Lung (tissue), 12 donors: ENCODE results near the gene CCDC92B. TPM values are rescaled to one million over a fixed set of nuclear protein-coding genes. Genes with fewer than 3 reads are reported as not detected.

Experiments
- ATAC-seq: fragments of 200-7000 bp; cut with Tn5 transposase; one replicate; pipeline ENCODE4 v1.9.1; 2020; ENCODE audit warnings: moderate number of reproducible peaks; ENCODE audit not compliant: insufficient read depth, low FRiP score
- DNase-seq, 3 donors: peaks; one replicate each; pipeline ENCODE4 v3.0.0-alpha.2; 2013 to 2017
- H3K27ac ChIP-seq, 2 donors: one replicate each; pipeline ENCODE4 v1.5.1; 2013; ENCODE audit warnings: mild to moderate bottlenecking in 2 of 2, moderate library complexity in 2 of 2, control low read depth in 1 of 2, inconsistent platforms in 1 of 2, low read depth in 1 of 2, low read length in 1 of 2
- H3K27me3 ChIP-seq, 3 donors: one replicate each; pipeline ENCODE4 v1.5.1; 2013; ENCODE audit warnings: low read length in 2 of 3; ENCODE audit not compliant: control insufficient read depth in 3 of 3, insufficient read depth in 3 of 3
- H3K36me3 ChIP-seq, 4 donors: one replicate each; pipeline ENCODE4 v1.5.1; 2013; ENCODE audit warnings: low read length in 4 of 4, mild to moderate bottlenecking in 1 of 4, moderate library complexity in 1 of 4; ENCODE audit not compliant: control insufficient read depth in 4 of 4, insufficient read depth in 4 of 4
- H3K4me1 ChIP-seq, 5 donors: one replicate each; pipeline ENCODE4 v1.5.1; 2013; ENCODE audit warnings: low read length in 5 of 5, mild to moderate bottlenecking in 2 of 5, moderate library complexity in 1 of 5; ENCODE audit not compliant: control insufficient read depth in 5 of 5, insufficient read depth in 5 of 5
- H3K4me3 ChIP-seq: one replicate; pipeline ENCODE4 v1.5.1; 2013; ENCODE audit warnings: mild to moderate bottlenecking, control low read depth, moderate library complexity
- H3K9ac ChIP-seq, 2 donors: one replicate each; pipeline ENCODE4 v1.5.1; 2013; ENCODE audit warnings: low read length in 2 of 2, control low read depth in 1 of 2; ENCODE audit not compliant: insufficient read depth in 1 of 2
- H3K9me3 ChIP-seq, 4 donors: one replicate each; pipeline ENCODE4 v1.5.1; 2013; ENCODE audit warnings: low read length in 3 of 4, mild to moderate bottlenecking in 1 of 4, moderate library complexity in 1 of 4; ENCODE audit not compliant: control insufficient read depth in 4 of 4, insufficient read depth in 3 of 4
- WGBS, 2 donors: extraction: QIAGEN DNeasy Blood & Tissue Kit; methylation state at CpG; one replicate each; pipeline ENCODE4 v1.1.7; 2013; 5-methylcytosine and 5-hydroxymethylcytosine counted together
- polyA plus RNA-seq, 2 donors: library from polyadenylated mRNA; stranded (reverse); fragments of 200-250 nt; gene quantifications; one replicate each; pipeline ENCODE4 v1.2.1, GENCODE V29; 2013
- total RNA-seq, 2 donors: library from RNA; depleted of rRNA in 1 of 2; stranded (reverse); fragments of >200 nt in 1 of 2; gene quantifications; one replicate each; pipeline ENCODE4 v1.2.1, GENCODE V29; 2014 to 2021
- TF ChIP-seq, protein P1 (sequence below): IDR thresholded peaks from 2 replicates; pipeline ENCODE4 v1.5.1; 2012; ENCODE audit warnings: mild to moderate bottlenecking; ENCODE audit errors: control extremely low read depth, extremely low read depth
- donor health status: control.
- donor health status: control.
- donor health status: Bipolar disorder and iron deficiency.
- donor health status: healthy.
- donor health status: DM: yes; HTN: yes; CAD: no.

CCDC92B gene
- total and polyA plus RNA-seq, 4 donors: 0.03 to 0.89 (median 0.08) TPM

DNA sequence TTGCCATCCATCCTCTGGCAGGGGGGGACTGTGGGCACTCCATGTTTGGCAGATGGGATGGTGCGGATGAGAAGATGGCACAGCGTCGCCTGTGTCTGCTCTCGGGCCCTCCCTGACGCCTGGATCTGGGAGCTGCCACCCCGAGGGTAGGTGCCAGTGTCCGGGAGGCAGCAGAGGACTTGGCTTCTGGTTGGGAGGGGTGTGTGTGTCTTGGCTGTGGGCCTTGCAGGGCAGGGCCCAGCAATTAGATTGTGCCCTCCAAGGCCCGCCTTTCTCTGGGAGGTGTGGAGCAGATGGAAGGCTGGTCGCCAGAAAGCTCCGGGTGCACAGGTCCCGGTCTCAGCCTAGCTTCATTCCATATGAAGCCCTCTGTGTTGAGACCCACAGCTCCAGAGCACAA, 48.2 kb upstream of the CCDC92B start:
- no peak overlapping the region for H3K27ac ChIP-seq
- no peak overlapping the region for H3K9ac ChIP-seq
- TF ChIP-seq, protein P1, sequence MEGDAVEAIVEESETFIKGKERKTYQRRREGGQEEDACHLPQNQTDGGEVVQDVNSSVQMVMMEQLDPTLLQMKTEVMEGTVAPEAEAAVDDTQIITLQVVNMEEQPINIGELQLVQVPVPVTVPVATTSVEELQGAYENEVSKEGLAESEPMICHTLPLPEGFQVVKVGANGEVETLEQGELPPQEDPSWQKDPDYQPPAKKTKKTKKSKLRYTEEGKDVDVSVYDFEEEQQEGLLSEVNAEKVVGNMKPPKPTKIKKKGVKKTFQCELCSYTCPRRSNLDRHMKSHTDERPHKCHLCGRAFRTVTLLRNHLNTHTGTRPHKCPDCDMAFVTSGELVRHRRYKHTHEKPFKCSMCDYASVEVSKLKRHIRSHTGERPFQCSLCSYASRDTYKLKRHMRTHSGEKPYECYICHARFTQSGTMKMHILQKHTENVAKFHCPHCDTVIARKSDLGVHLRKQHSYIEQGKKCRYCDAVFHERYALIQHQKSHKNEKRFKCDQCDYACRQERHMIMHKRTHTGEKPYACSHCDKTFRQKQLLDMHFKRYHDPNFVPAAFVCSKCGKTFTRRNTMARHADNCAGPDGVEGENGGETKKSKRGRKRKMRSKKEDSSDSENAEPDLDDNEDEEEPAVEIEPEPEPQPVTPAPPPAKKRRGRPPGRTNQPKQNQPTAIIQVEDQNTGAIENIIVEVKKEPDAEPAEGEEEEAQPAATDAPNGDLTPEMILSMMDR: no peak
- DNase-seq (no peak), ATAC-seq (no peak)
- H3K4me3 ChIP-seq: no peak overlapping the region
- H3K27me3 ChIP-seq: peaks cover 0 to 6% (median 0%) of the 10 kb centered on the region in 3 donors
- no peaks in the 10 kb centered on the region for H3K4me1 ChIP-seq
- WGBS, 2 donors: 60% methylated on average over 11 of the region's 11 CpGs
- H3K9me3 ChIP-seq: peaks cover 0 to 2% (median 0%) of the 10 kb centered on the region in 4 donors
- no peaks in the 10 kb centered on the region for H3K36me3 ChIP-seq

DNA sequence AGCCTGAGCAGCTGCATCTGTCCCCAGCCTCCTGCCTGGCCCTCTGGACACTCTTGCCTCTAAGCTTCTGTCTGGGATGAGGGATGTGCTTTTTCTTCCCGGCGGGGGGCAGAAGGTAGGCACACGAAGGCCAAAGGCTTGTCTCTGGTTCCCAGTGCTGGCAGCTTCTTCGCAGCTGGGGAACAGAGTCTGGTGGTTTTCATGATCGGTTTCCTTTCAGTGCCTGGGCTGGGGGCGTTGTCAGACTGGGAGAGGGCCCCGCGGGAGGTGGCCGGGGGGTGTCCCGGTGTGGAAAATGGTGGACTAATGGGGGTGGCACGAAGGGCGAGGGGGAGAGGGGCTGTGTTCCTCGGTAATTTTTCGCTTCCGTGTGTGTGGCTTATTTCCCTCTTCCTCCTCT, 47.8 kb upstream of the CCDC92B start:
- 23 to 48% methylated on average over 15 of the region's 15 CpGs for WGBS, 2 donors
- DNase-seq (no peak), ATAC-seq (no peak)
- Histone ChIP-seq H3K27me3 (peaks cover 0 to 6% (median 0%) of the 10 kb centered on the region in 3 donors), H3K9me3 (peaks cover 0 to 2% (median 0%) of the 10 kb centered on the region in 4 donors), H3K27ac (no peak overlapping the region), H3K36me3 (no peaks in the 10 kb centered on the region), H3K4me3 (no peak overlapping the region), H3K4me1 (no peaks in the 10 kb centered on the region), H3K9ac (no peak overlapping the region)
- TF ChIP-seq, protein P1: no peak

DNA sequence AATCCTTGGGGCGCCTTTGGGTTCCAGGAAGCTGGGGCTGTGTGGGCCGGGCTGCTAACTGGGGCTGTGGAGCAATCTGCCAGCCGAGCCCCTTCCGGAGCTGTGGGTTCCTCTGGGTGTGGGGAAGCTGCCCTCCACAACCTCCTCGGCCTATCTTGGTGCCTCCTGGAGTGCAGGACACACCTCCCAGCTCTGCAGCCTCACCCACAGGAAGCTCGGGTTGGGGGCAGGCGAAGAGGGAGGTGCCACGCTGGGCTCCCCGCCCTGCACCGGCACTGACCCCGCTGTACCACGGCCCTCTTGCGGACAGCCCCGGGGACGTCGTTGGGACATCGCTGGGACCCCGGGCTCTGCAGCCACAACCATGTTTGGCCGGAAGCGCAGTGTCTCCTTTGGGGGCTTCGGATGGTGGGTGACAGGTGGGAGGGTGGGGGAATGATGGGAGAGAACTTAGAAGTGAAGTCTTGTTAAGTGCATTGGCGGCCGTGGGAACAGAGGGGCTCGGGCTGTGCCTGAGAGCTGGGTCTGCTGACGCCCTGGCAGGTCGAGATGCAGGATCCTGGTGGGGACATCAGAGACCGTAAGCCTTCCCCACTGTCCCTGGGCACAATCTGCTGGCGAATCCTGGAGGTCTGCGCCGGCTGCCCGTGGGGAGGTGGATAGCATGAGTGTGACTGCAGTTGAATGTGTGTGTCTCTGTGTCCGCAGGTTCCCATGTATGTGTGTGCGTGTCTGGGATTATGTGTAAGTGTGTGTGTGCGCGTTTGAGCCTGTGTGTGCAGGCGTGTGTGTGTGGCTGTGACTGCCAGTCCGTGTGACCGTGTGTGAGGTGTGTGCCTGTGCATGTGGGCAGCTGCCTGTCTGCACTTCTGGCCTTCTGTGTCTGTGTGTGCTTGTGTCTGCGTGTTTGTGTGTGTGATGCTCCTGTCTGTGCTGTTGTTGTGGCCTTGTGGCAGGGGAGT, 47.0 kb upstream of the CCDC92B start, which contains the start of gene RAP1GAP2:
Gene RAP1GAP2 (plus strand): TSS at position 275 of the 962 bp plus-strand sequence. CDS start 90 bp downstream, at position 365.
- DNase-seq (no peak), ATAC-seq (peak; percentile 67)
- Histone ChIP-seq H3K4me1 (no peaks in the 10 kb centered on the region), H3K4me3 (no peak within 1 kb of the TSS), H3K36me3 (no peaks in the 10 kb centered on the region), H3K9ac (no peak within 1 kb of the TSS), H3K27me3 (peaks cover 0 to 6% (median 0%) of the 10 kb centered on the region in 3 donors), H3K27ac (no peak within 1 kb of the TSS), H3K9me3 (peaks cover 0 to 2% (median 0%) of the 10 kb centered on the region in 4 donors)
- WGBS, 2 donors: 24 to 47% methylated on average over 39 of the region's 39 CpGs
- TF ChIP-seq, protein P1: no peak
